Activated naive CD4-positive, alpha-beta T cell treated with Interleukin-2 at 50 U/mL for 16 hours (primary cell): ENCODE measurements around the gene RWDD4.
"Not testable (repeated sequence)": the region's sequence is repeated elsewhere in the genome, so short reads cannot be mapped to it uniquely, and the experiment has no call there.

Experiments
- DNase-seq: peaks from one replicate; pipeline ENCODE4 v3.0.0-alpha.2; 2020

RWDD4 gene

GRCh38 chr4:183635321-183635720 is 23.7 kb downstream of the RWDD4 start:
- DNase-seq, result no peak

GRCh38 chr4:183633476-183634400 is 25.2 kb downstream of the RWDD4 start:
- DNase-seq, result no peak

- DNase-seq, result no peak
Measured at GRCh38 chr4:183632689-183633088, 26.3 kb downstream of the RWDD4 start.

- no peak for DNase-seq
Measured at GRCh38 chr4:183631577-183632198, 27.3 kb downstream of the RWDD4 start.

- no peak for DNase-seq
Measured at GRCh38 chr4:183627979-183628588, 30.9 kb downstream of the RWDD4 start.

GRCh38 chr4:183627286-183627685 is 31.7 kb downstream of the RWDD4 start:
- not testable (repeated sequence) for DNase-seq

- no peak for DNase-seq
Measured at GRCh38 chr4:183626168-183626567, 32.8 kb downstream of the RWDD4 start.

- DNase-seq, result no peak
Measured at GRCh38 chr4:183624548-183624947, 34.4 kb downstream of the RWDD4 start.

- DNase-seq, result no peak
Measured at GRCh38 chr4:183621875-183622274, 37.1 kb downstream of the RWDD4 start.

- no peak for DNase-seq
Measured at GRCh38 chr4:183620421-183620820, 38.6 kb downstream of the RWDD4 start.

GRCh38 chr4:183618681-183619080 is 40.3 kb downstream of the RWDD4 start:
- no peak for DNase-seq

- DNase-seq, result no peak
Measured at GRCh38 chr4:183617075-183617474, 41.9 kb downstream of the RWDD4 start.

GRCh38 chr4:183612329-183613250 is 46.4 kb downstream of the RWDD4 start:
- no peak for DNase-seq

GRCh38 chr4:183611210-183611830 is 47.7 kb downstream of the RWDD4 start:
- no peak for DNase-seq

GRCh38 chr4:183610613-183611012 is 48.4 kb downstream of the RWDD4 start:
- DNase-seq, result no peak

- DNase-seq, result no peak
Measured at GRCh38 chr4:183610033-183610432, 49.0 kb downstream of the RWDD4 start.

- no peak for DNase-seq
Measured at GRCh38 chr4:183609151-183609550, 49.8 kb downstream of the RWDD4 start.

- no peak for DNase-seq
Measured at GRCh38 chr4:183607894-183608293, 51.1 kb downstream of the RWDD4 start.

- DNase-seq, result no peak
Measured at GRCh38 chr4:183602557-183603027, 56.4 kb downstream of the RWDD4 start.

GRCh38 chr4:183601381-183601780 is 57.6 kb downstream of the RWDD4 start:
- DNase-seq, result no peak

- peak; percentile 5 for DNase-seq
Measured at GRCh38 chr4:183600189-183600685, 58.7 kb downstream of the RWDD4 start.

GRCh38 chr4:183599690-183600089 is 59.3 kb downstream of the RWDD4 start:
- no peak for DNase-seq
